HG03095 (cell line): Measurements from ENCODE around the gene MIEN1.
A peak's percentile ranks its signal among the peaks of the same experiment; 100 is the strongest.
"Not testable (repeated sequence)": the region's sequence is repeated elsewhere in the genome, so short reads cannot be mapped to it uniquely, and the experiment has no call there.

Source experiments
- ATAC-seq: cut with Tn5 transposase; IDR thresholded peaks from one replicate; pipeline ENCODE4 v1.9.1; 2021; ENCODE audit warnings: moderate library complexity; ENCODE audit not compliant: unreplicated experiment

MIEN1 gene

GRCh38 chr17:39756380-39757079, 26.2 kb upstream of the MIEN1 start:
- no peak for ATAC-seq

GRCh38 chr17:39755554-39756379, 25.4 kb upstream of the MIEN1 start:
- peak; percentile 21 for ATAC-seq

- ATAC-seq, result no peak
Observed at GRCh38 chr17:39754958-39755553, 24.7 kb upstream of the MIEN1 start.

GRCh38 chr17:39754161-39754957, 24.0 kb upstream of the MIEN1 start:
- ATAC-seq, result peak; percentile 50

- ATAC-seq, result peak; percentile 19
Observed at GRCh38 chr17:39753514-39754160, 23.3 kb upstream of the MIEN1 start.

GRCh38 chr17:39752241-39752881, 22.0 kb upstream of the MIEN1 start:
- ATAC-seq, result no peak

GRCh38 chr17:39751637-39752036, 21.3 kb upstream of the MIEN1 start:
- no peak for ATAC-seq

GRCh38 chr17:39751016-39751543, 20.7 kb upstream of the MIEN1 start:
- no peak for ATAC-seq

GRCh38 chr17:39750131-39751015, 20.0 kb upstream of the MIEN1 start:
- no peak for ATAC-seq

GRCh38 chr17:39748444-39749034, 18.2 kb upstream of the MIEN1 start:
- not testable (repeated sequence) for ATAC-seq

- no peak for ATAC-seq
Observed at GRCh38 chr17:39747745-39748144, 17.4 kb upstream of the MIEN1 start.

GRCh38 chr17:39746145-39746461, 15.8 kb upstream of the MIEN1 start:
- no peak for ATAC-seq

- no peak for ATAC-seq
Observed at GRCh38 chr17:39745335-39746144, 15.2 kb upstream of the MIEN1 start.

GRCh38 chr17:39744836-39745215, 14.5 kb upstream of the MIEN1 start:
- no peak for ATAC-seq

- ATAC-seq, result no peak
Observed at GRCh38 chr17:39744075-39744835, 13.9 kb upstream of the MIEN1 start.

GRCh38 chr17:39742856-39743436, 12.6 kb upstream of the MIEN1 start:
- no peak for ATAC-seq
